OCI-LY3 (cell line): ENCODE results near the gene TEPSIN.

ENCODE experiments used
- CTCF ChIP-seq: fragments of 200-600, 300-600 bp; sonication (generic); IDR thresholded peaks from 2 replicates; pipeline ENCODE4 v1.5.1; 2014; ENCODE audit warnings: antibody characterized with exemption, low read length, low read depth
- EZH2phosphoT487 ChIP-seq: fragments of 200-600 bp; shearing (Covaris generic); IDR thresholded peaks from 2 replicates; pipeline ENCODE4 v1.6.1; 2018; ENCODE audit warnings: antibody characterized with exemption, mixed run types, low read depth

DNA sequence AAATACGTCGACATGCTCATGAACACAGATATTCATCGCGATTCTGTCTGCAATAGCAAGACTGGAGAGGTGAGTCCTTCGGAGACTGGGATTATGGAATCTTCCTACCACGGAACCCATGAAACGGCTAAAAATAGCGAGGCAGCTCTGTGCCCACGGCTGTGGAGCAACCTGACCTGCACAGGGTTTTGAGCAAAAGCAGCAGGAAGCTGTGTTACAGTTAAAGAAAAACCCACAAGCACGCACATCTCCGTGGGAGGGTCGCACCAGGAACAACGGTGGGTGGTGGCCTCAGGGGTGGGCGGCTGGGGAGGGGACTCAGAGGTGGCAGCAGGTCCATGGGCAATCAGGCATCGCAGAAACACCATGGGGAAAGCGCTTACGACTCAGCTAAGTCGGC lies 31.4 kb upstream of the TEPSIN start:
- TF ChIP-seq CTCF (no peak), EZH2phosphoT487 (no peak)
